IMR-90 (cell line): ENCODE data around the gene UFC1. TPM values are rescaled to one million over a fixed set of nuclear protein-coding genes. Genes with fewer than 3 reads are reported as not detected.

Experiments used
- ATAC-seq: fragments of 200-7000 bp; cut with Tn5 transposase; 2 replicates; pipeline ENCODE4 v1.9.1; 2020; ENCODE audit warnings: low read depth, mild to moderate bottlenecking, moderate library complexity
- BruUV-seq: library from RNA; stranded (reverse); fragments of 400-500 nt; replicated peaks from 2 replicates; lab custom pipeline; 2021; lab: Mats Ljungman, UMichigan
- CTCF ChIA-PET: fragments of 300-600 bp; formaldehyde crosslinking; extraction: SDS; loops from one replicate; lab custom pipeline; 2021; ENCODE audit warnings: antibody characterized with exemption; lab: Yijun Ruan, JAX
- POLR2A ChIA-PET: fragments of 300-600 bp; sonication (Branson Sonifier 250); formaldehyde crosslinking; loops from one replicate; lab custom pipeline; 2022; ENCODE audit warnings: antibody characterized with exemption; ENCODE audit not compliant: unreplicated experiment; lab: Charles Lee
- DNase-seq: peaks from one replicate; pipeline ENCODE4 v3.0.0; 2013
- H2AFZ ChIP-seq: replicated peaks from 2 replicates; pipeline ENCODE3; 2013; ENCODE audit warnings: low read length, mild to moderate bottlenecking; ENCODE audit not compliant: poor library complexity
- H2AK5ac ChIP-seq: 2 replicates; pipeline ENCODE4 v1.6.1; 2013; ENCODE audit warnings: low read depth, low read length, inconsistent platforms
- H2AK9ac ChIP-seq: replicated peaks from 2 replicates; pipeline ENCODE3; 2013; ENCODE audit warnings: mild to moderate bottlenecking, low read depth, low read length, moderate library complexity; ENCODE audit not compliant: poor library complexity
- H2BK120ac ChIP-seq: 2 replicates; pipeline ENCODE4 v1.6.1; 2013; ENCODE audit warnings: low read depth, low read length, inconsistent platforms
- H2BK15ac ChIP-seq: 3 replicates; pipeline ENCODE4 v1.6.1; 2013; ENCODE audit warnings: low read depth, low read length, inconsistent platforms
- H2BK20ac ChIP-seq: 2 replicates; pipeline ENCODE4 v1.6.1; 2013; ENCODE audit warnings: low read depth, mild to moderate bottlenecking, inconsistent platforms, low read length, moderate library complexity
- H2BK5ac ChIP-seq: 2 replicates; pipeline ENCODE4 v1.6.1; 2013; ENCODE audit warnings: mild to moderate bottlenecking, low read depth, low read length, inconsistent platforms; ENCODE audit not compliant: poor library complexity, severe bottlenecking
- H3K14ac ChIP-seq: replicated peaks from 2 replicates; pipeline ENCODE4 v1.6.1; 2013; ENCODE audit warnings: low read depth, low read length, inconsistent platforms
- H3K18ac ChIP-seq: 2 replicates; pipeline ENCODE4 v1.6.1; 2013; ENCODE audit warnings: low read depth, low read length, control low read depth
- H3K23ac ChIP-seq: 2 replicates; pipeline ENCODE4 v1.6.1; 2013; ENCODE audit warnings: low read depth, low read length, inconsistent platforms
- H3K27ac ChIP-seq: 2 replicates; pipeline ENCODE4 v1.5.1; 2013; ENCODE audit warnings: mild to moderate bottlenecking, control low read depth, low read length; ENCODE audit not compliant: insufficient read depth
- H3K27me3 ChIP-seq: 2 replicates; pipeline ENCODE4 v1.6.1; 2013; ENCODE audit warnings: low read length; ENCODE audit not compliant: control insufficient read depth, insufficient read depth
- H3K36me3 ChIP-seq: 2 replicates; pipeline ENCODE4 v1.6.1; 2013; ENCODE audit warnings: low read length, mixed read lengths; ENCODE audit not compliant: control insufficient read depth, insufficient read depth
- H3K4ac ChIP-seq: 2 replicates; pipeline ENCODE4 v1.6.1; 2013; ENCODE audit warnings: low read depth, low read length, inconsistent platforms
- H3K4me1 ChIP-seq: 2 replicates; pipeline ENCODE4 v1.6.1; 2013; ENCODE audit warnings: low read length, mixed read lengths; ENCODE audit not compliant: control insufficient read depth, insufficient read depth
- H3K4me2 ChIP-seq: 2 replicates; pipeline ENCODE4 v1.6.1; 2013; ENCODE audit warnings: low read depth, mild to moderate bottlenecking, control low read depth, low read length, moderate library complexity
- H3K4me3 ChIP-seq: 2 replicates; pipeline ENCODE4 v1.5.1; 2013; ENCODE audit warnings: low read depth, mild to moderate bottlenecking, control low read depth, low read length, moderate library complexity; ENCODE audit not compliant: insufficient read depth
- H3K56ac ChIP-seq: 2 replicates; pipeline ENCODE4 v1.6.1; 2013; ENCODE audit warnings: low read length, inconsistent platforms; ENCODE audit not compliant: insufficient read depth; ENCODE audit errors: extremely low read depth
- H3K79me1 ChIP-seq, 2 experiments: 2 replicates each; pipeline ENCODE4 v1.6.1; 2013; ENCODE audit warnings: low read length in 2 of 2, inconsistent platforms in 1 of 2, low read depth in 1 of 2
- H3K9ac ChIP-seq: 2 replicates; pipeline ENCODE4 v1.6.1; 2013; ENCODE audit warnings: low read depth, low read length, control low read depth
- H3K9me1 ChIP-seq: 2 replicates; pipeline ENCODE4 v1.6.1; 2013; ENCODE audit warnings: low read length, inconsistent platforms; ENCODE audit not compliant: insufficient read depth
- H3K9me3 ChIP-seq: 2 replicates; pipeline ENCODE4 v1.6.1; 2013; ENCODE audit warnings: low read length; ENCODE audit not compliant: control insufficient read depth, insufficient read depth
- H4K20me1 ChIP-seq: 2 replicates; pipeline ENCODE4 v1.6.1; 2013; ENCODE audit warnings: low read length, inconsistent platforms; ENCODE audit not compliant: insufficient read depth
- H4K5ac ChIP-seq: 2 replicates; pipeline ENCODE4 v1.6.1; 2013; ENCODE audit warnings: mild to moderate bottlenecking, low read depth, low read length, control low read depth
- H4K8ac ChIP-seq, 2 experiments: 2 replicates each; pipeline ENCODE4 v1.6.1; 2013; ENCODE audit warnings: low read depth in 2 of 2, low read length in 2 of 2, control low read depth in 1 of 2, inconsistent platforms in 1 of 2
- H4K91ac ChIP-seq: 2 replicates; pipeline ENCODE4 v1.6.1; 2013; ENCODE audit warnings: low read depth, low read length, inconsistent platforms; ENCODE audit not compliant: insufficient read depth
- CHD1 ChIP-seq: IDR thresholded peaks from 2 replicates; pipeline ENCODE4 v1.6.1; 2012; ENCODE audit warnings: low read depth, low read length, improper control_type of control experiment
- MAFK ChIP-seq: IDR thresholded peaks from 2 replicates; pipeline ENCODE4 v1.6.1; 2012; ENCODE audit warnings: low read depth, low read length, improper control_type of control experiment
- NFE2L2 ChIP-seq: fragments of 150-350 bp; IDR thresholded peaks from 2 replicates; pipeline ENCODE4 v1.6.1; 2016; ENCODE audit warnings: low read depth, mild to moderate bottlenecking, low read length
- RAD21 ChIP-seq: IDR thresholded peaks from 2 replicates; pipeline ENCODE4 v1.6.1; 2012; ENCODE audit warnings: low read length, improper control_type of control experiment
- RCOR1 ChIP-seq: IDR thresholded peaks from 2 replicates; pipeline ENCODE4 v1.6.1; 2012; ENCODE audit warnings: mild to moderate bottlenecking, low read length, improper control_type of control experiment; ENCODE audit not compliant: insufficient replicate concordance
- SMC3 ChIP-seq: fragments of 150-350 bp; IDR thresholded peaks from 2 replicates; pipeline ENCODE4 v1.6.1; 2016; ENCODE audit warnings: low read depth, mild to moderate bottlenecking, antibody characterized with exemption, low read length, moderate library complexity
- WGBS, 2 experiments: methylation state at CpG; one replicate each; pipeline versions ENCODE4 v1.1.5 to v1.1.7; 2013; ENCODE audit warnings: missing lambda C conversion rate in 2 of 2; ENCODE audit not compliant: insufficient read length in 1 of 2; ENCODE audit errors: extremely low coverage in 2 of 2; 5-methylcytosine and 5-hydroxymethylcytosine counted together
- dilution Hi-C: fragments of 300-500 bp; cut with HindIII; formaldehyde crosslinking; loops from one replicate; pipeline ENCODE4 v1.14.3; 2018; ENCODE audit warnings: low sequenced_read_pairs; ENCODE audit not compliant: unreplicated experiment
- in situ Hi-C: fragments of 300-500 bp; cut with MboI; formaldehyde crosslinking; loops from 3 replicates; pipeline ENCODE4 v1.14.3; 2019; ENCODE audit warnings: low sequenced_read_pairs, inconsistent platforms, mixed read lengths
- intact Hi-C: fragments of 100-400 bp; cut with micrococcal nuclease; formaldehyde crosslinking; loops from 2 replicates; pipeline ENCODE4 v1.10.0; 2022
- polyA plus RNA-seq, 3 experiments: library from polyadenylated mRNA; depleted of rRNA; stranded (reverse); fragments of >200 nt; gene quantifications; 2 replicates each; pipeline ENCODE4 v1.2.3, GENCODE V29; 2012; ENCODE audit warnings: low replicate concordance in 1 of 3
- total RNA-seq: library from RNA; depleted of rRNA; stranded (reverse); fragments of >200 nt; gene quantifications from 2 replicates; pipeline ENCODE4 v1.2.3, GENCODE V29; 2012
- TF ChIP-seq, protein P1 (sequence below): fragments of 150-350 bp; IDR thresholded peaks from 2 replicates; pipeline ENCODE4 v1.6.1; 2017; ENCODE audit warnings: mild to moderate bottlenecking, antibody characterized with exemption, low read length, low read depth

UFC1 gene
- total and polyA plus RNA-seq, 2 of the 4 experiments (the other 2 are of a cell fraction) = 134 to 140 TPM

DNA sequence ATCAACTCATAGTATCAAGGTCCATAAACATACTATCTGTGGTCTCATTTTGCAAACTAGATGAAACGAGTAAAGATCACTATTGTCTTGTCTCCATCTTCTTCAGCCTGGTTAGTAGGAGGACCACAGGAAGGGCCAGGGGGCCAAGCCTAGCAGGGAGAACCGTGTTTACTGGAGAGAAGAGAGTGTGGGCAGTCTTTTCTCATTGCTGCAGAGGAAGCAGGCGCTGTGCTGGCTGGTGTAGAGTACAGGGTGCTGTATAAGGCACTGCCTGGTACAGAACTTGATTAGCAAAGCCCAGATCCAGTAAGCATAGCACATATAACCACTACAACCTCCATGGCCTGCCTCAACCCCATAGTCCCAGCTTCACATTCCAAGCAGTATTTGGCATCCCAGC lies 33.5 kb downstream of the UFC1 start:
- ChIA-PET CTCF (no interaction called here), POLR2A (no interaction called here)
- no peak overlapping the region for H2AK5ac ChIP-seq
- DNase-seq (no peak), ATAC-seq (no peak)
- H3K9me3 ChIP-seq = no peaks in the 10 kb centered on the region
- H2BK15ac ChIP-seq = no peak overlapping the region
- no peak overlapping the region for H3K18ac ChIP-seq
- no peak overlapping the region for H2AFZ ChIP-seq
- no peak overlapping the region for H2BK120ac ChIP-seq
- no peak overlapping the region for H3K56ac ChIP-seq
- H3K4me2 ChIP-seq = no peak overlapping the region
- BruUV-seq = no TSS peak
- H2AK9ac ChIP-seq = no peak overlapping the region
- H3K14ac ChIP-seq = no peak overlapping the region
- H4K5ac ChIP-seq = no peak overlapping the region
- WGBS, 2 experiments = no CpG with 5 or more reads among the region's 3 CpGs
- no peak overlapping the region for H3K9ac ChIP-seq
- H4K8ac ChIP-seq = no peak overlapping the region
- H3K27ac ChIP-seq = no peak overlapping the region
- H2BK5ac ChIP-seq = no peak overlapping the region
- H2BK20ac ChIP-seq = no peak overlapping the region
- H3K4me1 ChIP-seq = peaks cover 3% of the 10 kb centered on the region
- dilution Hi-C loops (no loop called here), in situ Hi-C loops (no loop called here), intact Hi-C loops (no loop called here)
- no peak overlapping the region for H3K4ac ChIP-seq
- H4K91ac ChIP-seq = no peak overlapping the region
- H3K9me1 ChIP-seq = 0 out of 2 replicates have a peak, but pooled peaks cover 3% of the 10 kb centered on the region
- no peaks in the 10 kb centered on the region for H3K36me3 ChIP-seq
- H3K23ac ChIP-seq = no peak overlapping the region
- H3K27me3 ChIP-seq = no peaks in the 10 kb centered on the region
- no peaks in the 10 kb centered on the region for H4K20me1 ChIP-seq
- no peaks in the 10 kb centered on the region for H3K79me1 ChIP-seq
- H3K4me3 ChIP-seq = no peak overlapping the region
- TF ChIP-seq SMC3 (no peak), CHD1 (no peak), NFE2L2 (no peak), RAD21 (no peak), RCOR1 (no peak), MAFK (no peak)
- TF ChIP-seq, protein P1, sequence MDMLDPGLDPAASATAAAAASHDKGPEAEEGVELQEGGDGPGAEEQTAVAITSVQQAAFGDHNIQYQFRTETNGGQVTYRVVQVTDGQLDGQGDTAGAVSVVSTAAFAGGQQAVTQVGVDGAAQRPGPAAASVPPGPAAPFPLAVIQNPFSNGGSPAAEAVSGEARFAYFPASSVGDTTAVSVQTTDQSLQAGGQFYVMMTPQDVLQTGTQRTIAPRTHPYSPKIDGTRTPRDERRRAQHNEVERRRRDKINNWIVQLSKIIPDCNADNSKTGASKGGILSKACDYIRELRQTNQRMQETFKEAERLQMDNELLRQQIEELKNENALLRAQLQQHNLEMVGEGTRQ = no peak
